Karpas-422 (cell line): Measurements from ENCODE around the gene ADGRE2. TPM values are rescaled to one million over a fixed set of nuclear protein-coding genes. Genes with fewer than 3 reads are reported as not detected.

ENCODE experiments used
- DNase-seq: peaks from one replicate; pipeline ENCODE4 v3.0.0-alpha.2; 2015
- H2AFZ ChIP-seq: fragments of 200-600 bp; sonication (generic); 2 replicates; pipeline ENCODE4 v1.6.1; 2014; ENCODE audit warnings: antibody characterized with exemption, low read length, mixed read lengths
- H3K27ac ChIP-seq: fragments of 200-600 bp; sonication (generic); 2 replicates; pipeline ENCODE4 v1.5.1; 2014; ENCODE audit warnings: mild to moderate bottlenecking, low read length, moderate library complexity
- H3K27me3 ChIP-seq: fragments of 200-600 bp; sonication (generic); 2 replicates; pipeline ENCODE4 v1.6.1; 2014; ENCODE audit warnings: low read length, mixed read lengths
- H3K36me3 ChIP-seq: fragments of 200-600 bp; sonication (generic); 2 replicates; pipeline ENCODE4 v1.6.1; 2014; ENCODE audit warnings: low read length, mixed read lengths; ENCODE audit not compliant: insufficient read depth
- H3K4me1 ChIP-seq: fragments of 200-600 bp; sonication (generic); 2 replicates; pipeline ENCODE4 v1.6.1; 2014; ENCODE audit warnings: mild to moderate bottlenecking, low read length, mixed read lengths
- H3K4me2 ChIP-seq: fragments of 200-600 bp; sonication (generic); 2 replicates; pipeline ENCODE4 v1.6.1; 2014; ENCODE audit warnings: low read length, low read depth, mild to moderate bottlenecking; ENCODE audit not compliant: poor library complexity, severe bottlenecking
- H3K4me3 ChIP-seq: fragments of 200-600 bp; sonication (generic); 2 replicates; pipeline ENCODE4 v1.5.1; 2014; ENCODE audit warnings: mild to moderate bottlenecking, antibody characterized with exemption, low read length, mixed read lengths
- H3K79me2 ChIP-seq: fragments of 200-600 bp; sonication (generic); 2 replicates; pipeline ENCODE4 v1.6.1; 2014; ENCODE audit warnings: mild to moderate bottlenecking, low read length, mixed read lengths
- H3K9ac ChIP-seq: fragments of 200-600 bp; sonication (generic); 2 replicates; pipeline ENCODE4 v1.6.0; 2014; ENCODE audit warnings: low read length
- H3K9me2 ChIP-seq: fragments of 200-600 bp; sonication (generic), shearing (Covaris generic); replicated peaks from 2 replicates; pipeline ENCODE4 v1.6.0; 2014; ENCODE audit warnings: mild to moderate bottlenecking, low read length, moderate library complexity; ENCODE audit not compliant: insufficient read depth
- H3K9me3 ChIP-seq: fragments of 300-700, 200-600 bp; sonication (generic); 2 replicates; pipeline ENCODE4 v1.6.1; 2014; ENCODE audit warnings: low read length, mixed read lengths
- H4K20me1 ChIP-seq: fragments of 200-600 bp; sonication (generic); 2 replicates; pipeline ENCODE4 v1.6.1; 2014; ENCODE audit warnings: mild to moderate bottlenecking, antibody characterized with exemption, low read length, low read depth; ENCODE audit not compliant: insufficient read depth
- total RNA-seq: library from RNA; depleted of rRNA; stranded (reverse); fragments of >200 nt; shearing (Covaris generic); gene quantifications from 2 replicates; pipeline ENCODE4 v1.2.3, GENCODE V29; 2014; ENCODE audit warnings: low replicate concordance

The ADGRE2 gene
- total RNA-seq, 1 experiment from 2014 or later: not detected

GRCh38 chr19:14718522-14719116, 59.7 kb downstream of the ADGRE2 start:
- H2AFZ ChIP-seq: no peak overlapping the region
- H3K9ac ChIP-seq: no peak overlapping the region
- no peaks in the 10 kb centered on the region for H3K27me3 ChIP-seq
- no peaks in the 10 kb centered on the region for H4K20me1 ChIP-seq
- no peak overlapping the region for H3K4me3 ChIP-seq
- H3K4me1 ChIP-seq: no peaks in the 10 kb centered on the region
- no peaks in the 10 kb centered on the region for H3K79me2 ChIP-seq
- no peak overlapping the region for H3K4me2 ChIP-seq
- DNase-seq: no peak
- peaks cover 51% of the 10 kb centered on the region for H3K36me3 ChIP-seq
- no peaks in the 10 kb centered on the region for H3K9me2 ChIP-seq
- H3K9me3 ChIP-seq: peaks cover 42% of the 10 kb centered on the region
- no peak overlapping the region for H3K27ac ChIP-seq

GRCh38 chr19:14715841-14716240, 62.5 kb downstream of the ADGRE2 start:
- Histone ChIP-seq H3K9me3 (peaks cover 33% of the 10 kb centered on the region), H3K4me2 (no peak overlapping the region)

GRCh38 chr19:14704450-14704849, 73.9 kb downstream of the ADGRE2 start:
- no peaks in the 10 kb centered on the region for H3K9me3 ChIP-seq
- no peak overlapping the region for H3K4me3 ChIP-seq
- no peaks in the 10 kb centered on the region for H3K79me2 ChIP-seq
- no peaks in the 10 kb centered on the region for H4K20me1 ChIP-seq
- no peaks in the 10 kb centered on the region for H3K4me1 ChIP-seq
- no peak overlapping the region for H3K9ac ChIP-seq
- no peak overlapping the region for H2AFZ ChIP-seq
- peaks cover 44% of the 10 kb centered on the region for H3K36me3 ChIP-seq
- H3K27me3 ChIP-seq: no peaks in the 10 kb centered on the region
- H3K27ac ChIP-seq: no peak overlapping the region
- no peaks in the 10 kb centered on the region for H3K9me2 ChIP-seq
- no peak overlapping the region for H3K4me2 ChIP-seq
- DNase-seq: no peak

More at GRCh38 chr19:14715841-14716240, 62.5 kb downstream of the ADGRE2 start:
- H3K36me3 ChIP-seq: peaks cover 51% of the 10 kb centered on the region
- H3K4me3 ChIP-seq: no peak overlapping the region
- H3K79me2 ChIP-seq: no peaks in the 10 kb centered on the region
- H3K9ac ChIP-seq: no peak overlapping the region
- no peaks in the 10 kb centered on the region for H3K4me1 ChIP-seq
- no peak for DNase-seq
- H3K27me3 ChIP-seq: no peaks in the 10 kb centered on the region
- H3K27ac ChIP-seq: no peak overlapping the region
- no peaks in the 10 kb centered on the region for H4K20me1 ChIP-seq
- H2AFZ ChIP-seq: no peak overlapping the region
- no peaks in the 10 kb centered on the region for H3K9me2 ChIP-seq

GRCh38 chr19:14703833-14704232, 74.5 kb downstream of the ADGRE2 start:
- no peak for DNase-seq
- H3K4me3 ChIP-seq: no peak overlapping the region
- no peak overlapping the region for H3K4me2 ChIP-seq
- no peaks in the 10 kb centered on the region for H3K9me3 ChIP-seq
- no peaks in the 10 kb centered on the region for H3K4me1 ChIP-seq
- H4K20me1 ChIP-seq: no peaks in the 10 kb centered on the region
- no peak overlapping the region for H3K9ac ChIP-seq
- no peaks in the 10 kb centered on the region for H3K79me2 ChIP-seq
- H3K27me3 ChIP-seq: no peaks in the 10 kb centered on the region
- H2AFZ ChIP-seq: no peak overlapping the region
- no peaks in the 10 kb centered on the region for H3K9me2 ChIP-seq
- H3K27ac ChIP-seq: no peak overlapping the region
- peaks cover 38% of the 10 kb centered on the region for H3K36me3 ChIP-seq

GRCh38 chr19:14700711-14701375, 77.5 kb downstream of the ADGRE2 start:
- Histone ChIP-seq H3K9me3 (no peaks in the 10 kb centered on the region), H2AFZ (no peak overlapping the region), H3K4me3 (no peak overlapping the region), H3K27me3 (no peaks in the 10 kb centered on the region), H3K9me2 (no peaks in the 10 kb centered on the region), H3K79me2 (no peaks in the 10 kb centered on the region), H3K4me2 (no peak overlapping the region), H3K4me1 (no peaks in the 10 kb centered on the region), H3K9ac (no peak overlapping the region), H3K27ac (no peak overlapping the region), H3K36me3 (peaks cover 29% of the 10 kb centered on the region), H4K20me1 (no peaks in the 10 kb centered on the region)
- DNase-seq: no peak

- no peaks in the 10 kb centered on the region for H4K20me1 ChIP-seq
- H3K36me3 ChIP-seq: peaks cover 29% of the 10 kb centered on the region
- no peaks in the 10 kb centered on the region for H3K27me3 ChIP-seq
- H3K4me1 ChIP-seq: no peaks in the 10 kb centered on the region
- no peak overlapping the region for H3K9ac ChIP-seq
- no peak overlapping the region for H3K4me2 ChIP-seq
- H3K4me3 ChIP-seq: no peak overlapping the region
- no peaks in the 10 kb centered on the region for H3K79me2 ChIP-seq
- no peak for DNase-seq
- H3K9me2 ChIP-seq: no peaks in the 10 kb centered on the region
- no peaks in the 10 kb centered on the region for H3K9me3 ChIP-seq
- H3K27ac ChIP-seq: no peak overlapping the region
- H2AFZ ChIP-seq: no peak overlapping the region
These were observed 78.7 kb downstream of the ADGRE2 start for GRCh38 chr19:14699641-14700040.

GRCh38 chr19:14695471-14695870, 82.9 kb downstream of the ADGRE2 start:
- no peaks in the 10 kb centered on the region for H3K9me3 ChIP-seq
- no peak overlapping the region for H3K27ac ChIP-seq
- DNase-seq: no peak
- H3K9ac ChIP-seq: no peak overlapping the region
- no peaks in the 10 kb centered on the region for H3K9me2 ChIP-seq
- no peak overlapping the region for H3K4me3 ChIP-seq
- no peaks in the 10 kb centered on the region for H3K27me3 ChIP-seq
- no peak overlapping the region for H3K4me2 ChIP-seq
- H4K20me1 ChIP-seq: no peaks in the 10 kb centered on the region
- peaks cover 21% of the 10 kb centered on the region for H3K79me2 ChIP-seq
- H3K4me1 ChIP-seq: peaks cover 13% of the 10 kb centered on the region
- H2AFZ ChIP-seq: no peak overlapping the region
- peaks cover 12% of the 10 kb centered on the region; the same call in 1 of the 2 replicates for H3K36me3 ChIP-seq

GRCh38 chr19:14694641-14695266, 83.6 kb downstream of the ADGRE2 start:
- Histone ChIP-seq H4K20me1 (no peaks in the 10 kb centered on the region), H2AFZ (no peak overlapping the region), H3K27me3 (no peaks in the 10 kb centered on the region), H3K4me1 (peaks cover 13% of the 10 kb centered on the region), H3K36me3 (peaks cover 8% of the 10 kb centered on the region; the same call in 1 of the 2 replicates), H3K9me2 (no peaks in the 10 kb centered on the region), H3K27ac (no peak overlapping the region), H3K9ac (no peak overlapping the region), H3K4me3 (no peak overlapping the region), H3K4me2 (no peak overlapping the region), H3K9me3 (no peaks in the 10 kb centered on the region), H3K79me2 (peaks cover 25% of the 10 kb centered on the region)
- no peak for DNase-seq
